ENCODE measurements around the gene TTLL11.
A peak's percentile ranks its signal among the peaks of the same experiment; 100 is the strongest.

- TF ChIP-seq CTCF (optimal IDR thresholded peaks at IDR 0.05 in 1 of 3, IDR thresholded peaks at IDR 0.05 in 1 of 3, conservative IDR thresholded peaks at IDR 0.05 in 1 of 3; ENCODE audit: extremely low read depth in 1 of 3, insufficient read depth in 2 of 3, low read length in 3 of 3) (peak in 1 of 3 experiments; percentile 26), EZH2 (IDR thresholded peaks at IDR 0.05; ENCODE audit: low read length) (no peak)
These were observed 34.3 kb upstream of the TTLL11 start for GRCh38 chr9:122127396-122127798.

Measured in keratinocyte (primary cell).